ENCODE measurements around the gene MAD1L1.

DNA sequence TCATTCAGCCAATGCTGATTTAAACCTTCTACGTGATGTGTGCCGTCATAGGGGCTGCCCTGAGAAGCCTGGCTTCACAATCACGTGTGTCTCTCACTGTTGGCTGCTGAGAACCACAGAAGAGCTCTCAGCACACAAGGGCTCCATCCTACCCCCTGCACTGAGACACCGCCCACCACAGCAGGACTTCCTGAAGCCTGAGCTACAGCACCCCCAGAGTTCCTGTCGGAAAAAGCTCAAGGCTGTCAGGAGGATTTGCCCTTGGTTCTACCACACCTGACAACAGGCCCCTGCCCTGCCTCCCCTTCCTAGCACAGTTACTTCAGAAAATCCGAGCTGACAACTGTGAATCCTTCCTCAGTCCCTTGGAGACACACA, 191.9 kb downstream of the MAD1L1 start:
- TF ChIP-seq CTCF (IDR thresholded peaks at IDR 0.05; ENCODE audit: low read depth, low read length, missing input control) (no peak), EGR1 (IDR thresholded peaks at IDR 0.05; ENCODE audit: low read depth in 2 of 2) (no peak), RAD21 (IDR thresholded peaks at IDR 0.05) (no peak), REST (IDR thresholded peaks at IDR 0.05) (no peak), SP1 (IDR thresholded peaks at IDR 0.05) (no peak), YY1 (IDR thresholded peaks at IDR 0.05) (no peak), HNF4A (conservative IDR thresholded peaks at IDR 0.05) (no peak), MAX (IDR thresholded peaks at IDR 0.05) (no peak), ATF3 (IDR thresholded peaks at IDR 0.05) (no peak), GABPA (IDR thresholded peaks at IDR 0.05 in 1 of 2, conservative IDR thresholded peaks at IDR 0.05 in 1 of 2) (no peak), TAF1 (conservative IDR thresholded peaks at IDR 0.05) (no peak)
